ENCODE measurements around the gene RPS10. TPM values are rescaled to one million over a fixed set of nuclear protein-coding genes. Genes with fewer than 3 reads are reported as not detected.

The RPS10 gene
- polyA plus RNA-seq, 1 donor from 2014 or later, result 3,258 TPM

GRCh38 chr6:34451192-34451591 is 25.3 kb upstream of the RPS10 start:
- H3K79me2 ChIP-seq (replicated peaks; ENCODE audit: insufficient read depth, low read length), result no peaks in the 10 kb centered on the region
- no peaks in the 10 kb centered on the region for H3K27me3 ChIP-seq (ENCODE audit: insufficient read depth, low read depth, low read length)
- H2AFZ ChIP-seq (ENCODE audit: low read depth, low read length), result no peak overlapping the region
- H3K27ac ChIP-seq (ENCODE audit: low read length), result no peak overlapping the region
- no peaks in the 10 kb centered on the region for H3K9me2 ChIP-seq (ENCODE audit: insufficient read depth, low read length)
- no peaks in the 10 kb centered on the region for H4K20me1 ChIP-seq (ENCODE audit: insufficient read depth)
- no peak overlapping the region for H3K4me3 ChIP-seq (ENCODE audit: low read length)
- no peaks in the 10 kb centered on the region for H3K9me3 ChIP-seq (ENCODE audit: low read length)
- no peak overlapping the region for H3K9ac ChIP-seq (ENCODE audit: low read length)
- no peak overlapping the region for H3K4me2 ChIP-seq (ENCODE audit: low read length)
- no peak for TF ChIP-seq SMC3 (conservative IDR thresholded peaks at IDR 0.05; ENCODE audit: poor library complexity)
- TF ChIP-seq MXI1 (conservative IDR thresholded peaks at IDR 0.05; ENCODE audit: poor library complexity, severe bottlenecking), result no peak
- no peak for TF ChIP-seq EZH2 (IDR thresholded peaks at IDR 0.05; ENCODE audit: borderline replicate concordance, insufficient read depth, low read length, poor library complexity, severe bottlenecking)
- no peak for TF ChIP-seq EP300 (conservative IDR thresholded peaks at IDR 0.05; ENCODE audit: poor library complexity, severe bottlenecking)
- no peak for TF ChIP-seq RAD21 (conservative IDR thresholded peaks at IDR 0.05)
- H3F3A ChIP-seq (ENCODE audit: insufficient read depth, low read length, poor library complexity, severe bottlenecking), result no peaks in the 10 kb centered on the region
- no peaks in the 10 kb centered on the region for H3K36me3 ChIP-seq (ENCODE audit: insufficient read depth, low read length)

- no peaks in the 10 kb centered on the region for H3F3A ChIP-seq (ENCODE audit: insufficient read depth, low read length, poor library complexity, severe bottlenecking)
- no peaks in the 10 kb centered on the region for H3K79me2 ChIP-seq (replicated peaks; ENCODE audit: insufficient read depth, low read length)
- H4K20me1 ChIP-seq (ENCODE audit: insufficient read depth), result no peaks in the 10 kb centered on the region
- H3K9ac ChIP-seq (ENCODE audit: low read length), result no peak overlapping the region
- H3K9me3 ChIP-seq (ENCODE audit: low read length), result no peaks in the 10 kb centered on the region
- H3K9me2 ChIP-seq (ENCODE audit: insufficient read depth, low read length), result no peaks in the 10 kb centered on the region
- no peaks in the 10 kb centered on the region for H3K27me3 ChIP-seq (ENCODE audit: insufficient read depth, low read depth, low read length)
- no peak overlapping the region for H3K27ac ChIP-seq (ENCODE audit: low read length)
- H3K36me3 ChIP-seq (ENCODE audit: insufficient read depth, low read length), result no peaks in the 10 kb centered on the region
- H3K4me3 ChIP-seq (ENCODE audit: low read length), result no peak overlapping the region
- no peak overlapping the region for H2AFZ ChIP-seq (ENCODE audit: low read depth, low read length)
- TF ChIP-seq EP300 (conservative IDR thresholded peaks at IDR 0.05; ENCODE audit: poor library complexity, severe bottlenecking) (no peak), TAF1 (IDR thresholded peaks at IDR 0.05; ENCODE audit: low read depth) (no peak), RAD21 (conservative IDR thresholded peaks at IDR 0.05) (no peak), POLR2AphosphoS5 (IDR thresholded peaks at IDR 0.05) (no peak), REST (IDR thresholded peaks at IDR 0.05; ENCODE audit: borderline replicate concordance) (no peak), EZH2 (IDR thresholded peaks at IDR 0.05; ENCODE audit: borderline replicate concordance, insufficient read depth, low read length, poor library complexity, severe bottlenecking) (no peak), CTCF (IDR thresholded peaks at IDR 0.05; ENCODE audit: poor library complexity, severe bottlenecking) (no peak), SMC3 (conservative IDR thresholded peaks at IDR 0.05; ENCODE audit: poor library complexity) (no peak), MXI1 (conservative IDR thresholded peaks at IDR 0.05; ENCODE audit: poor library complexity, severe bottlenecking) (no peak)
- no peak overlapping the region for H3K4me2 ChIP-seq (ENCODE audit: low read length)
These were observed 22.0 kb upstream of the RPS10 start for GRCh38 chr6:34447910-34448309.

Measured in neural cell (in vitro differentiated cells).